ENCODE results near the gene RPSA. TPM values are rescaled to one million over a fixed set of nuclear protein-coding genes. Genes with fewer than 3 reads are reported as not detected.

RPSA gene
- total and polyA plus RNA-seq, 2 of the 4 experiments (the other 2 are of a cell fraction), result 1,415 to 2,710 TPM

- no peak overlapping the region for H3K14ac ChIP-seq (replicated peaks; ENCODE audit: low read depth, low read length)
- no TSS peak for BruUV-seq (replicated peaks)
- H3K18ac ChIP-seq (ENCODE audit: low read depth, low read length), result no peak overlapping the region
- 100% methylated on average over 1 of the region's 6 CpGs; no CpG with 5 or more reads in 1 of the 2 experiments for WGBS, 2 experiments (ENCODE audit: extremely low coverage in 2 of 2, insufficient read length in 1 of 2)
- H3K4me2 ChIP-seq (ENCODE audit: low read depth, low read length), result no peak overlapping the region
- POLR2A ChIA-PET (ENCODE audit: unreplicated experiment), result no interaction called here
- no peaks in the 10 kb centered on the region for H3K9me3 ChIP-seq (ENCODE audit: control insufficient read depth, insufficient read depth, low read length)
- intact Hi-C loops (cut with micrococcal nuclease) (no loop called here), in situ Hi-C loops (cut with MboI; ENCODE audit: low sequenced_read_pairs) (no loop called here), dilution Hi-C loops (cut with HindIII; ENCODE audit: low sequenced_read_pairs, unreplicated experiment) (no loop called here)
- peaks cover under 1% of the 10 kb centered on the region; the same call in 1 of the 2 replicates for H3K9me1 ChIP-seq (ENCODE audit: insufficient read depth, low read length)
- no peak overlapping the region for H3K27ac ChIP-seq (ENCODE audit: insufficient read depth, low read length)
- CTCF ChIA-PET, result interaction anchor here (0.5 kb wide), 1 partner anchor 1060 kb away, joined by 3 read pairs; no protein-coding TSS in a partner anchor
- H4K5ac ChIP-seq (ENCODE audit: low read depth, low read length), result no peak overlapping the region
- H3K9ac ChIP-seq (ENCODE audit: low read depth, low read length), result no peak overlapping the region
- no peak overlapping the region for H3K4me3 ChIP-seq (ENCODE audit: insufficient read depth, low read depth, low read length)
- no peaks in the 10 kb centered on the region for H3K4me1 ChIP-seq (ENCODE audit: control insufficient read depth, insufficient read depth, low read length)
- no peak overlapping the region for H4K8ac ChIP-seq (ENCODE audit: low read depth in 2 of 2, low read length in 2 of 2)
- no peak overlapping the region for H2AK5ac ChIP-seq (ENCODE audit: low read depth, low read length)
- no peak overlapping the region for H3K4ac ChIP-seq (ENCODE audit: low read depth, low read length)
- H2AK9ac ChIP-seq (replicated peaks; ENCODE audit: low read depth, low read length, poor library complexity), result no peak overlapping the region
- no peak overlapping the region for H3K23ac ChIP-seq (ENCODE audit: low read depth, low read length)
- H2BK5ac ChIP-seq (ENCODE audit: low read depth, low read length, poor library complexity, severe bottlenecking), result no peak overlapping the region
- no peak; the same call in 1 of the 2 replicates for ATAC-seq (ENCODE audit: low read depth)
- no peak overlapping the region for H4K91ac ChIP-seq (ENCODE audit: insufficient read depth, low read depth, low read length)
- no peaks in the 10 kb centered on the region for H3K27me3 ChIP-seq (ENCODE audit: control insufficient read depth, insufficient read depth, low read length)
- no peak overlapping the region for H3K56ac ChIP-seq (ENCODE audit: extremely low read depth, insufficient read depth, low read length)
- H2BK15ac ChIP-seq (ENCODE audit: low read depth, low read length), result no peak overlapping the region
- no peak overlapping the region for H2BK20ac ChIP-seq (ENCODE audit: low read depth, low read length)
- peaks cover 41% of the 10 kb centered on the region for H4K20me1 ChIP-seq (ENCODE audit: insufficient read depth, low read length)
- H3K79me1 ChIP-seq (ENCODE audit: low read depth in 1 of 2, low read length in 2 of 2), result peaks cover 14 to 23% of the 10 kb centered on the region in 2 experiments
- H2AFZ ChIP-seq (replicated peaks; ENCODE audit: low read length, poor library complexity), result no peak overlapping the region
- no peak; the same call in 1 of the 2 replicates for TF ChIP-seq POLR2A (IDR thresholded peaks at IDR 0.05; ENCODE audit: low read depth, low read length)
- no peak for DNase-seq
- no peak overlapping the region for H2BK120ac ChIP-seq (ENCODE audit: low read depth, low read length)
- H3K36me3 ChIP-seq (ENCODE audit: control insufficient read depth, insufficient read depth, low read length), result peaks cover 43% of the 10 kb centered on the region
Measured at GRCh38 chr3:39413691-39414420, 7.3 kb downstream of the RPSA start.
